Metanephros (tissue), 2 donors: Measurements from ENCODE around the gene PLEKHM2. TPM values are rescaled to one million over a fixed set of nuclear protein-coding genes. Genes with fewer than 3 reads are reported as not detected.

Experiments
- small RNA-seq: library from RNA; depleted of rRNA; stranded (forward); fragments of <200 nt; gene quantifications from one replicate; pipeline ENCODE3, GENCODE V24; 2014; ENCODE audit warnings: low replicate concordance
- total RNA-seq: library from RNA; depleted of rRNA; stranded (reverse); fragments of >200 nt; gene quantifications from one replicate; pipeline ENCODE4 v1.2.3, GENCODE V29; 2014

Gene PLEKHM2
- total RNA-seq, result 53.5 TPM

GRCh38 chr1:15684042-15684461, at the start of gene PLEKHM2:
TSS of gene PLEKHM2 (plus strand) at chr1:15684320. CDS start at chr1:15684559, 239 bp downstream.

GRCh38 chr1:15736038-15736891, 52.1 kb downstream of the PLEKHM2 start, which contains the start of gene SLC25A34:
TSS of gene SLC25A34 (plus strand) at chr1:15736258. CDS start at chr1:15736486, 228 bp downstream.

GRCh38 chr1:15742339-15742801, 58.2 kb downstream of the PLEKHM2 start, which contains the start of gene TMEM82:
TSS of gene TMEM82 (plus strand) at chr1:15742499. CDS start at chr1:15742560, 61 bp downstream.

GRCh38 chr1:15758343-15758931, 74.3 kb downstream of the PLEKHM2 start, which contains the start of gene FBLIM1:
TSS of gene FBLIM1 (plus strand) at chr1:15758795. CDS start at chr1:15764984, 6,189 bp downstream.

Small RNA genes within 50 kb of the gene (small RNA-seq; reads per million reads assigned to genes)
- gene AL121992.2, result not detected

Other genes with a start within 250 kb of the PLEKHM2 start
- gene CTRC, start 245.9 kb upstream of the PLEKHM2 start, total RNA-seq, result 0.47 TPM
- not detected for gene CELA2A, start 227.6 kb upstream of the PLEKHM2 start, total RNA-seq
- not detected for gene CELA2B, start 208.2 kb upstream of the PLEKHM2 start, total RNA-seq
- gene CASP9, start 160.1 kb upstream of the PLEKHM2 start, total RNA-seq, result 33.8 TPM
- gene DNAJC16, start 157.5 kb upstream of the PLEKHM2 start, total RNA-seq, result 19.3 TPM
- gene AGMAT, start 99.3 kb upstream of the PLEKHM2 start, total RNA-seq, result 20.6 TPM
- 55.6 TPM for gene DDI2, start 66.9 kb upstream of the PLEKHM2 start, total RNA-seq
- 3.4 TPM for gene SLC25A34, start 51.9 kb downstream of the PLEKHM2 start, total RNA-seq
- 2.5 TPM for gene TMEM82, start 58.2 kb downstream of the PLEKHM2 start, total RNA-seq
- 91.0 TPM for gene FBLIM1, start 74.5 kb downstream of the PLEKHM2 start, total RNA-seq
- 4.7 TPM for gene UQCRHL, start 123.3 kb downstream of the PLEKHM2 start, total RNA-seq
- 59.6 TPM for gene SPEN, start 163.4 kb downstream of the PLEKHM2 start, total RNA-seq